H9 (cell line): ENCODE data around the gene TENM4. TPM values are rescaled to one million over a fixed set of nuclear protein-coding genes. Genes with fewer than 3 reads are reported as not detected.

ENCODE experiments used
- DNase-seq: peaks from one replicate; pipeline ENCODE4 v3.0.0-alpha.2; 2017
- H2AFZ ChIP-seq: one replicate; pipeline ENCODE4 v1.6.1; 2013; ENCODE audit warnings: mild to moderate bottlenecking, low read length, control low read depth, moderate library complexity
- H2AK5ac ChIP-seq: 2 replicates; pipeline ENCODE4 v1.6.1; 2013; ENCODE audit warnings: low read length, control low read depth, mixed read lengths; ENCODE audit not compliant: insufficient read length
- H2BK120ac ChIP-seq: one replicate; pipeline ENCODE4 v1.6.1; 2013; ENCODE audit warnings: low read depth, mild to moderate bottlenecking, low read length, control low read depth, inconsistent platforms; ENCODE audit not compliant: poor library complexity, severe bottlenecking
- H2BK12ac ChIP-seq: 2 replicates; pipeline ENCODE4 v1.6.1; 2013; ENCODE audit warnings: low read length, control low read depth, mixed read lengths, low read depth; ENCODE audit not compliant: insufficient read length
- H2BK15ac ChIP-seq: 2 replicates; pipeline ENCODE4 v1.6.1; 2013; ENCODE audit warnings: low read depth, low read length, control low read depth
- H2BK20ac ChIP-seq: one replicate; pipeline ENCODE4 v1.6.1; 2013; ENCODE audit warnings: low read depth, mild to moderate bottlenecking, low read length, control low read depth, inconsistent platforms; ENCODE audit not compliant: poor library complexity, severe bottlenecking
- H2BK5ac ChIP-seq: 2 replicates; pipeline ENCODE4 v1.6.1; 2013; ENCODE audit warnings: low read length, control low read depth, mixed read lengths; ENCODE audit not compliant: insufficient read length
- H3K14ac ChIP-seq: 2 replicates; pipeline ENCODE4 v1.6.1; 2013; ENCODE audit warnings: low read length, control low read depth; ENCODE audit not compliant: insufficient read depth
- H3K18ac ChIP-seq: 2 replicates; pipeline ENCODE4 v1.6.1; 2013; ENCODE audit warnings: low read depth, mild to moderate bottlenecking, mixed read lengths, low read length, control low read depth; ENCODE audit not compliant: insufficient read length
- H3K23ac ChIP-seq: 2 replicates; pipeline ENCODE4 v1.6.1; 2013; ENCODE audit warnings: low read length, control low read depth, mixed read lengths, low read depth; ENCODE audit not compliant: insufficient read length
- H3K23me2 ChIP-seq: 2 replicates; pipeline ENCODE4 v1.6.1; 2013; ENCODE audit warnings: low read depth, mild to moderate bottlenecking, mixed read lengths, low read length, control low read depth; ENCODE audit not compliant: insufficient read length, poor library complexity, severe bottlenecking
- H3K27ac ChIP-seq: 2 replicates; pipeline ENCODE4 v1.5.1; 2013; ENCODE audit warnings: low read length, control low read depth, mixed read lengths, low read depth; ENCODE audit not compliant: insufficient read length
- H3K27me3 ChIP-seq: 2 replicates; pipeline ENCODE4 v1.6.1; 2013; ENCODE audit warnings: low read length, control low read depth, inconsistent platforms; ENCODE audit not compliant: insufficient read depth
- H3K4ac ChIP-seq: 2 replicates; pipeline ENCODE4 v1.6.1; 2013; ENCODE audit warnings: low read depth, mild to moderate bottlenecking, control low read depth, inconsistent platforms, low read length, moderate library complexity
- H3K4me1 ChIP-seq: 2 replicates; pipeline ENCODE4 v1.6.1; 2013; ENCODE audit warnings: low read length, control low read depth, inconsistent platforms; ENCODE audit not compliant: insufficient read depth
- H3K4me2 ChIP-seq: 2 replicates; pipeline ENCODE4 v1.6.1; 2013; ENCODE audit warnings: low read length, control low read depth, mixed read lengths; ENCODE audit not compliant: insufficient read length, insufficient read depth
- H3K56ac ChIP-seq: 2 replicates; pipeline ENCODE4 v1.6.1; 2013; ENCODE audit warnings: low read depth, mild to moderate bottlenecking, mixed read lengths, low read length, control low read depth; ENCODE audit not compliant: insufficient read length
- H3K79me1 ChIP-seq: 2 replicates; pipeline ENCODE4 v1.6.1; 2013; ENCODE audit warnings: low read depth, mild to moderate bottlenecking, moderate library complexity, low read length, control low read depth, inconsistent platforms; ENCODE audit not compliant: insufficient read depth, poor library complexity, severe bottlenecking
- H3K79me2 ChIP-seq: 2 replicates; pipeline ENCODE4 v1.6.1; 2013; ENCODE audit warnings: low read length, control low read depth, inconsistent platforms; ENCODE audit not compliant: insufficient read depth
- H3K9ac ChIP-seq: 2 replicates; pipeline ENCODE4 v1.6.1; 2013; ENCODE audit warnings: low read length, control low read depth, mixed read lengths; ENCODE audit not compliant: insufficient read length; ENCODE audit errors: extremely low read depth
- H3K9me3 ChIP-seq: one replicate; pipeline ENCODE4 v1.6.1; 2013; ENCODE audit warnings: low read depth, low read length, inconsistent platforms; ENCODE audit not compliant: control insufficient read depth
- H3T11ph ChIP-seq: one replicate; pipeline ENCODE4 v1.6.1; 2013; ENCODE audit warnings: mild to moderate bottlenecking, low read length, control low read depth, inconsistent platforms
- H4K20me1 ChIP-seq: one replicate; pipeline ENCODE4 v1.6.1; 2013; ENCODE audit not compliant: control insufficient read depth, insufficient read length, insufficient read depth
- H4K5ac ChIP-seq: 2 replicates; pipeline ENCODE4 v1.6.1; 2013; ENCODE audit warnings: low read depth, mild to moderate bottlenecking, mixed read lengths, low read length, control low read depth; ENCODE audit not compliant: insufficient read length
- H4K8ac ChIP-seq: replicated peaks from 2 replicates; pipeline ENCODE4 v1.6.1; 2013; ENCODE audit warnings: low read length, control low read depth, mixed read lengths, low read depth; ENCODE audit not compliant: insufficient read length
- H4K91ac ChIP-seq: 2 replicates; pipeline ENCODE4 v1.6.1; 2013; ENCODE audit warnings: low read depth, mild to moderate bottlenecking, moderate library complexity, mixed read lengths, low read length, control low read depth; ENCODE audit not compliant: insufficient read length
- H3K27ac Mint-ChIP-seq, 3 experiments: 2 replicates in 2 of 3; 3 replicates in 1 of 3; pipeline ENCODE4 v1.8.0; 2020 to 2021; ENCODE audit warnings: mixed read lengths in 3 of 3, mild to moderate bottlenecking in 1 of 3, moderate library complexity in 1 of 3
- H3K27me3 Mint-ChIP-seq: 2 replicates; pipeline ENCODE4 v1.8.0; 2021; ENCODE audit warnings: low read depth, mild to moderate bottlenecking, moderate library complexity, mixed read lengths
- H3K36me3 Mint-ChIP-seq, 3 experiments: 2 replicates in 2 of 3; 3 replicates in 1 of 3; pipeline ENCODE4 v1.8.0; 2020 to 2021; ENCODE audit warnings: low read depth in 3 of 3, mixed read lengths in 3 of 3; ENCODE audit not compliant: insufficient read depth in 1 of 3
- H3K4me1 Mint-ChIP-seq, 2 experiments: 2 replicates each; pipeline ENCODE4 v1.8.0; 2020; ENCODE audit warnings: mixed read lengths in 2 of 2
- H3K4me3 Mint-ChIP-seq, 2 experiments: 2 replicates in 1 of 2; 3 replicates in 1 of 2; pipeline ENCODE4 v1.8.0; 2020 to 2021; ENCODE audit warnings: mild to moderate bottlenecking in 2 of 2, mixed read lengths in 2 of 2, moderate library complexity in 1 of 2
- H3K9me3 Mint-ChIP-seq, 2 experiments: 2 replicates in 1 of 2; 3 replicates in 1 of 2; pipeline ENCODE4 v1.8.0; 2020; ENCODE audit warnings: mild to moderate bottlenecking in 2 of 2, mixed read lengths in 2 of 2, moderate library complexity in 1 of 2
- WGBS: extraction: QIAGEN DNeasy Blood & Tissue Kit; methylation state at CpG from one replicate; pipeline ENCODE4 v1.1.7; 2013; ENCODE audit warnings: missing lambda C conversion rate, low lambda C conversion rate, mixed read lengths; ENCODE audit not compliant: insufficient read length; ENCODE audit errors: extremely low coverage; 5-methylcytosine and 5-hydroxymethylcytosine counted together
- total RNA-seq: library from RNA; stranded (reverse); gene quantifications from 2 replicates; pipeline ENCODE4 v1.2.1, GENCODE V29; 2021
- TF ChIP-seq, protein P1 (sequence below): fragments of 200-600 bp; sonication (generic); conservative IDR thresholded peaks from 3 replicates; pipeline ENCODE4 v1.8.0; 2021; ENCODE audit warnings: antibody characterized with exemption, mild to moderate bottlenecking

Gene TENM4
- total RNA-seq, 1 experiment from 2014 or later = 4.6 TPM

DNA sequence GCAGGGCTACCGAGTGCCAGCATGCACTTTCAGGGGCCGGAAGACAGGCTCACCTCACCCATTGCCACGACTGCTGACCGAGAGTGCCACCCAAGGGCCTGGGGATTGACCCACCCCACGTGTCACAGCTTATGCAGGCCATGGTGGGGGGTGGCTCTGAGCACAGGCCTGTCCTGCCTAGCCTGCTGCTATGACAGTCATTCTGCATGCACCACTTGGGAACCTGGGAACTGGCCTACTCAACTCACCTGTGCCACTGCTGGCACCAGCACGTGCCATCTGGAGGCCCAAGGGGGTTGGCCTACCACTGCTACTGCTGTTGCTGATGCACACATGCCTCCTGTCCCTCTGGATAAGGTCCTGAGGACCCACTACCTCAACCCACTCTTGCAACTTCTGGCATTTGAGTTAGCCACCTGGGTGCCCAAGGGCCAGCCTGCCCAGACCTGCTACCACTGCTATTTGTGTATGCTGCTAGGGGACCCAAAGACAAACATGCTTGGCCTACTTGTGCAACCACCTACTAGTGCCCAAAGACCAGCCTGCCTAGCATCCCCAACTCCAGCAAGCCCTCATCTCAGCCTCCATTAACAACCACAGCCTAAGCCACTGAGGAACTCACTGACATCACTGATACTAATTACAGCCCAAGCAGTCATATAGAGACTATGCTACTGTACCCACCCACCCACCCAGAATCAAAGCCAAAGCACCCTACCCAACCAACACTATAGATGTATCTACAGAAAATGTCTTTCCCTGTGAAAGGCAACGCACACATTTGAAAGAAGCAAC lies 807.1 kb downstream of the TENM4 start:
- H2AFZ ChIP-seq = no peak overlapping the region
- no peaks in the 10 kb centered on the region for H3K79me1 ChIP-seq
- H3K27me3 ChIP-seq = no peaks in the 10 kb centered on the region
- H2BK12ac ChIP-seq = no peak overlapping the region
- no peak overlapping the region for H2AK5ac ChIP-seq
- Mint-ChIP-seq H3K36me3 (peaks cover 10 to 23% (median 17%) of the 10 kb centered on the region in 3 experiments), H3K27ac (no peak overlapping the region), H3K4me1 (no peaks in the 10 kb centered on the region), H3K4me3 (no peak overlapping the region), H3K9me3 (peaks cover 27 to 42% of the 10 kb centered on the region in 2 experiments), H3K27me3 (peaks cover 3% of the 10 kb centered on the region)
- no CpG with 5 or more reads among the region's 7 CpGs for WGBS
- no peak overlapping the region for H3K14ac ChIP-seq
- H3K4ac ChIP-seq = no peak overlapping the region
- no peaks in the 10 kb centered on the region for H3K4me1 ChIP-seq
- H4K20me1 ChIP-seq = no peaks in the 10 kb centered on the region
- H3K4me2 ChIP-seq = no peak overlapping the region
- no peak for DNase-seq
- TF ChIP-seq, protein P1, sequence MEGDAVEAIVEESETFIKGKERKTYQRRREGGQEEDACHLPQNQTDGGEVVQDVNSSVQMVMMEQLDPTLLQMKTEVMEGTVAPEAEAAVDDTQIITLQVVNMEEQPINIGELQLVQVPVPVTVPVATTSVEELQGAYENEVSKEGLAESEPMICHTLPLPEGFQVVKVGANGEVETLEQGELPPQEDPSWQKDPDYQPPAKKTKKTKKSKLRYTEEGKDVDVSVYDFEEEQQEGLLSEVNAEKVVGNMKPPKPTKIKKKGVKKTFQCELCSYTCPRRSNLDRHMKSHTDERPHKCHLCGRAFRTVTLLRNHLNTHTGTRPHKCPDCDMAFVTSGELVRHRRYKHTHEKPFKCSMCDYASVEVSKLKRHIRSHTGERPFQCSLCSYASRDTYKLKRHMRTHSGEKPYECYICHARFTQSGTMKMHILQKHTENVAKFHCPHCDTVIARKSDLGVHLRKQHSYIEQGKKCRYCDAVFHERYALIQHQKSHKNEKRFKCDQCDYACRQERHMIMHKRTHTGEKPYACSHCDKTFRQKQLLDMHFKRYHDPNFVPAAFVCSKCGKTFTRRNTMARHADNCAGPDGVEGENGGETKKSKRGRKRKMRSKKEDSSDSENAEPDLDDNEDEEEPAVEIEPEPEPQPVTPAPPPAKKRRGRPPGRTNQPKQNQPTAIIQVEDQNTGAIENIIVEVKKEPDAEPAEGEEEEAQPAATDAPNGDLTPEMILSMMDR = no peak
- H3K23ac ChIP-seq = no peak overlapping the region
- no peak overlapping the region for H2BK15ac ChIP-seq
- no peak overlapping the region for H2BK5ac ChIP-seq
- no peak overlapping the region for H3K27ac ChIP-seq
- H2BK120ac ChIP-seq = no peak overlapping the region
- H2BK20ac ChIP-seq = no peak overlapping the region
- no peak overlapping the region for H3K9ac ChIP-seq
- no peak overlapping the region for H3T11ph ChIP-seq
- no peak overlapping the region for H4K8ac ChIP-seq
- no peaks in the 10 kb centered on the region for H3K79me2 ChIP-seq
- no peaks in the 10 kb centered on the region for H3K23me2 ChIP-seq
- no peak overlapping the region for H3K56ac ChIP-seq
- no peak overlapping the region for H4K5ac ChIP-seq
- H4K91ac ChIP-seq = no peak overlapping the region
- H3K18ac ChIP-seq = no peak overlapping the region
- no peaks in the 10 kb centered on the region for H3K9me3 ChIP-seq
